Cardiac fibroblast (primary cell): ENCODE measurements around the gene STN1.

Source experiments
- DNase-seq, 2 donors: peaks; one replicate each; pipeline versions ENCODE4 v3.0.0 to v3.0.0-alpha.2; 2010; ENCODE audit warnings: low read depth in 2 of 2
- H3K4me3 ChIP-seq, 2 donors: replicated peaks in 1 of 2; 1 replicate in 1 of 2; 2 replicates in 1 of 2; pipeline ENCODE4 v1.5.1; 2011; ENCODE audit warnings: low read depth in 2 of 2, low read length in 2 of 2, mild to moderate bottlenecking in 2 of 2, moderate library complexity in 1 of 2
- TF ChIP-seq, protein P1 (sequence below): IDR thresholded peaks from one replicate; pipeline ENCODE4 v1.5.1; 2011; ENCODE audit warnings: low read depth, mild to moderate bottlenecking, low read length, inconsistent platforms

The STN1 gene

DNA sequence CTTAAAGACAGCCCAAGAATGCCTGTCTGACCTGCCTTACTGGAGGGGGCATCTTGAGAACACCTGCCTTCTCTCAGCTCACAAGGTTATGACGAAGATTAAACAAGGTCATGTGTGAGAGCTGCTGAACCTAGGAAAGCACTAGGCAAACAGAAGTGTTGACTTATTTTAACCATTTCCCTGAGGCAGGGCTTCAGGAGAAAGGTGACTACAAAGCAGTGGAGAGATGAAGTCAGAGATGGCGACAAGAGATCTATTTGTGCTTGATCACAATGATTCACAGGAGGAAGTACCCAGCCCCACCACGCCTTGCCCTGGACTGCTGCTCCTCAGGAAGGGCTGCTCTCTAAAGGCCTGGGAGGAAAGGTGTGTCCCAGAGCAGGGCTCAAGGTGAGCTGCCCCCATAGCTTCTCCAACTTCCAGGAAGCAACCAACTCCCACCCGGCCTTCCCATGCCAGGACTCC, 27.8 kb downstream of the STN1 start:
- H3K4me3 ChIP-seq, result no peak overlapping the region
- peak in 1 of 2 donors; percentile 50 for DNase-seq
- TF ChIP-seq, protein P1, sequence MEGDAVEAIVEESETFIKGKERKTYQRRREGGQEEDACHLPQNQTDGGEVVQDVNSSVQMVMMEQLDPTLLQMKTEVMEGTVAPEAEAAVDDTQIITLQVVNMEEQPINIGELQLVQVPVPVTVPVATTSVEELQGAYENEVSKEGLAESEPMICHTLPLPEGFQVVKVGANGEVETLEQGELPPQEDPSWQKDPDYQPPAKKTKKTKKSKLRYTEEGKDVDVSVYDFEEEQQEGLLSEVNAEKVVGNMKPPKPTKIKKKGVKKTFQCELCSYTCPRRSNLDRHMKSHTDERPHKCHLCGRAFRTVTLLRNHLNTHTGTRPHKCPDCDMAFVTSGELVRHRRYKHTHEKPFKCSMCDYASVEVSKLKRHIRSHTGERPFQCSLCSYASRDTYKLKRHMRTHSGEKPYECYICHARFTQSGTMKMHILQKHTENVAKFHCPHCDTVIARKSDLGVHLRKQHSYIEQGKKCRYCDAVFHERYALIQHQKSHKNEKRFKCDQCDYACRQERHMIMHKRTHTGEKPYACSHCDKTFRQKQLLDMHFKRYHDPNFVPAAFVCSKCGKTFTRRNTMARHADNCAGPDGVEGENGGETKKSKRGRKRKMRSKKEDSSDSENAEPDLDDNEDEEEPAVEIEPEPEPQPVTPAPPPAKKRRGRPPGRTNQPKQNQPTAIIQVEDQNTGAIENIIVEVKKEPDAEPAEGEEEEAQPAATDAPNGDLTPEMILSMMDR, result no peak

DNA sequence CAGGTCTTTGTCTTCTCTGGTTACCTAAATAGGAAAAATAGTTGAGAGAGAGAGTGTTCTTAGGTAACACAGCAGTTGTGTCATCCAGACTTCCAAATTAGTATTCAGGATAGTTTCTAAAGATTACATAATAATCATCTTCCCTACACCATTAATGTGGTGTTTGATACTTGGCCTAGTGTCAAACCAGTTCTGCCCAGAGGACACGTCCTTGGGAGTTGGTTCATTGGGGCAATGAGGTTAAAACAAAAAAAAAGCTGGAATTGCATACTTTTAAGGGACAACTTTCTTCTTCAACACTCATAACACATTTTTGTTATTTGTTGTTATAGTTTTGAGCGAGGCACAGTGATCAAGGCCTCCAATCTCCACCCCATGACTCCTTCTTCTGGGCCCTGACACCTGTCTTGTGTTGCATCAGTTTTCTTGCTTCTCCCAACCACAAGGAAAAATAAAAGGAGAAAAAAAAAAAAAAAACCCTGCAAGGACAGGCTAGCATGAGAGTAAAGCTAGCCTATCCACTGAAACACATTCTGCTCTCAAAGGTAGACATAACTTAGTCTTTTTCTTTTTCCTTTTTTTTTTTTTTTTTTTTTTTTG, 28.8 kb downstream of the STN1 start:
- DNase-seq, result no peak
- H3K4me3 ChIP-seq, result no peak overlapping the region
- TF ChIP-seq, protein P1, result no peak

DNA sequence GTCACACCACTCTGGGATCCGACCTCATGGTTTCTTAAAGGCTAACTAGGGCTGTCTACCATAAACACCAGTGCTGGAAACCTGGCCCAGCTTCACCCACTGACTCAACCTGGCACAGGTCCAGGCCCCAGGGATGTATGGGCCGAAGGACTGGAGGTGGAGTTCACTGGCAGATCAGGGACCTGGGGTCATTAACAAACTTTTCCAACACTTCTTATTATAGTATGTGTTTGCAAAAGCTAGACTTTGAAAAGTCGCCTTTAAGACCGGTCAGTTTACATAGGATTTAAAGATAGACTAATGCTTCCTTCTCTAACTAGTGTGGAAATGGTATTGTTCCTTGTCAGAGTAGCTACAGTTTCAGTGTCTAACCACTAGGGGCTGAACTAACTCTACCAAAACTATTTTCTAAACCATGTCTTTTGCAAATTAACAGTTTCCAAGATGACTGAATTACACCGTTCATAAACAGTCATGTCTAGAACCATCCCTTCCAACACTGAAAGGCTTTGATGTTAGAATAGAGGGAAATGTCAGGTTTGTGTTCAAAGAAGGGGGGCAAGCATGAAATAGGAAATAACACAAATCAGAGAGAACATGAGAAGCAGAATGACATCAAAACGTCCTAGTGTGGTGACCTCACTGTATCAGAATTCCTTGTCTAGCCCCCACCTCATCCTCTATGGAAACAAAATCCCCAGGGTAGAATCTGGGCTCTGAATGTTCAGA, 29.7 kb downstream of the STN1 start:
- no peak overlapping the region for H3K4me3 ChIP-seq
- TF ChIP-seq, protein P1, result peak; percentile 78
- peak; percentile 86 to 93 for DNase-seq

DNA sequence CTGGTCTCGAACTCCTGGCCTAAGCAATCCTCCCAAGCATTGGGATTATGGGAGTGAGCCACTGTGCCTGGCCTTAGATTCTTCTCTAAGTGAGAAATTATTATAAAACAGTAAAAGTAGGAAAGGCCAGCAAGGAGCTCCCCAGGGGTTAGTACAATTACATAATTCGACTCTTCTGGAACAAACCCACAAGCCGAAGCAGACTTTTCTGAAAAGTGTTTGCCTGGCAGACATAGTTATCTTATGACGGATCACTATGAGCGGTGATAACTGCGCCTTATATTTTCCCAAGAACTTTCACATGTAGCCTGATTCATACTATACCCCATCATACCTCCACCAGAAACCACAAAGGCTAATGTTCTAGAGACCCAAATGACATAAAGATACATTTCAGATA, 32.4 kb downstream of the STN1 start:
- no peak overlapping the region for H3K4me3 ChIP-seq
- DNase-seq, result peak; percentile 28 to 94
- TF ChIP-seq, protein P1, result no peak

DNA sequence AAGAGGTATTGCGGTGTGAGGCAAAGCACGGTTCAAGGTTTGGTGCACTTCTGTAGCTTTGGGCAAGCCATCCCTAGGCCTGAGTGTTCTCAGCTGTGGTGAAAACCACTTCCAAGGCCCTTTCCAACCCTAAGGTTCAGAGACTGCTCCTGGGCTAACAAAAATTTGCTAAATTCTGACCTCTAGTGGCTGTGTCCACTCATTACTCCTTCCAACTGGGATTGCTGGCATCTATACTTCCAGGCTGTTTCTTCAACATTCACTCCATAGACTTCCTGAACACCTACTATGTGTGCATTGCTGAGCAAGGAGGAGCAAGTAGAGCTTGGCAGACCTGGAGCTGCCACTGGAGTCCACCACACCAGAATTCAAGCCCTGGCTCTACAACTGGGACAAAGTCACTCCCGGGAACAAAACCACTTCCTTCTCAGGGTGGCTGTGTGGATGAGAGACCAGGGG, 33.3 kb downstream of the STN1 start:
- no peak overlapping the region for H3K4me3 ChIP-seq
- TF ChIP-seq, protein P1, result peak; percentile 77
- DNase-seq, result peak; percentile 75 to 81

DNA sequence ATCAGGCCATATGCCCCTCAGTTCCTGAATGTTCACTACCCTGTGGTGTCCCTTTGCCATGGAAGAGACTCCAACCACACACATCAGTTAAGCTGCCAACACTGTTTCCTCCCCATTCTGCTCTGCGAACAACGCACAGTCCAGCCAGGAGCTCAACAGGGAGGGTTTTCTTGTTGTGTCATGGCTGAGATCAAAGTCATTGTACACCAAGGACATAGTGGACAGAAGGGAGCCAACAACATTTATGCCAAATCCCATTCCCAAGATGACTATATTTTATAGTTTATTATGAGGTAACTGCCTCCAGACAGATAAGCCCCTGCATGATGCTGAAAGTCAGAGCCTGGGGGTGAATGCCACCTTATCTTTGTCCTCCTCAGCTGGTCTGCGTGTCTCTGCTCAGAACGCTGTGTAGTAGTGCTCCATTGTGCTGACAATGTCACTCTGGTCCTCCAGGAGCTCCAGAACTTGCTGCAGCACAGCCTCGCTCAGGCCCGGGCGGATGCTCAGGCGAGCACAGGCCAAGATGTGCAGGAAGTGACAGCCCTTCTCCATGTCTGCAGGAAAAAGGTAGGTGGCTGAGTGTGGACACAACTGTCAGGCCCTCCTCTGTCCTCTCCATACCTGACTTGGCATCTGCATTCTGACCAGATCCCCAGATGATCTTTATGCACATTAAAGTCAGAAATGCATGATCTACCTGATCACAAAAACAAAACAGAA, 35.5 kb downstream of the STN1 start:
- no peak for DNase-seq
- TF ChIP-seq, protein P1, result no peak
- H3K4me3 ChIP-seq, result no peak overlapping the region
